Keratinocyte (primary cell): ENCODE measurements around the gene SNCAIP.

Experiments used
- EZH2 ChIP-seq: IDR thresholded peaks from one replicate; pipeline ENCODE4 v1.6.1; 2012; ENCODE audit warnings: inconsistent platforms, mild to moderate bottlenecking, low read length, moderate library complexity
- TF ChIP-seq, protein P1 (sequence below), 3 experiments: IDR thresholded peaks in 1 of 3; conservative IDR thresholded peaks in 1 of 3; optimal IDR thresholded peaks in 1 of 3; 2 replicates in 2 of 3; 3 replicates in 1 of 3; pipeline versions ENCODE3 to v1.5.1; 2011; ENCODE audit warnings: low read length in 3 of 3, mild to moderate bottlenecking in 3 of 3, moderate library complexity in 2 of 3, control low read depth in 1 of 3, inconsistent platforms in 1 of 3; ENCODE audit not compliant: insufficient read depth in 2 of 3; ENCODE audit errors: extremely low read depth in 1 of 3

DNA sequence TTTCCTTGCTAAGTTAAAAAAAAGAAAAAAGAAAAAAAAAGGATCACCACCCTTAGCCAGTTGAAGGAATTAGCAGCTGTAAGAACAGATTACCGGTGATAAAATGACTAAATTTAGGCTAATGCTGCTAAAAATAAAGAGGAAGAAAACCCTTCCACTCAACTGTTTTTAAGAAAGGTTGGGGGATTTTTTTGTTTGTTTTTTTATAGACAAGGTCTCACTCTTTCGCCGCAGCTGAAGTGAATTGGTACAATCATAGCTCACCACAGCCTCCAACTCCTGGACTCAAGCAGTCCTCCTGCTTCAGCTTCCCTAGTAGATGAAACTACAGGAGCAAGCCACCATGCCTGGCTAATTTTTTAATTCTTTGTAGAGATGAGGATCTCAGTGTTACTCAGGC is 101.7 kb downstream of the SNCAIP start:
- TF ChIP-seq EZH2, result no peak
- TF ChIP-seq, protein P1, sequence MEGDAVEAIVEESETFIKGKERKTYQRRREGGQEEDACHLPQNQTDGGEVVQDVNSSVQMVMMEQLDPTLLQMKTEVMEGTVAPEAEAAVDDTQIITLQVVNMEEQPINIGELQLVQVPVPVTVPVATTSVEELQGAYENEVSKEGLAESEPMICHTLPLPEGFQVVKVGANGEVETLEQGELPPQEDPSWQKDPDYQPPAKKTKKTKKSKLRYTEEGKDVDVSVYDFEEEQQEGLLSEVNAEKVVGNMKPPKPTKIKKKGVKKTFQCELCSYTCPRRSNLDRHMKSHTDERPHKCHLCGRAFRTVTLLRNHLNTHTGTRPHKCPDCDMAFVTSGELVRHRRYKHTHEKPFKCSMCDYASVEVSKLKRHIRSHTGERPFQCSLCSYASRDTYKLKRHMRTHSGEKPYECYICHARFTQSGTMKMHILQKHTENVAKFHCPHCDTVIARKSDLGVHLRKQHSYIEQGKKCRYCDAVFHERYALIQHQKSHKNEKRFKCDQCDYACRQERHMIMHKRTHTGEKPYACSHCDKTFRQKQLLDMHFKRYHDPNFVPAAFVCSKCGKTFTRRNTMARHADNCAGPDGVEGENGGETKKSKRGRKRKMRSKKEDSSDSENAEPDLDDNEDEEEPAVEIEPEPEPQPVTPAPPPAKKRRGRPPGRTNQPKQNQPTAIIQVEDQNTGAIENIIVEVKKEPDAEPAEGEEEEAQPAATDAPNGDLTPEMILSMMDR (optimal IDR thresholded peaks at IDR 0.05 in 1 of 3, IDR thresholded peaks at IDR 0.05 in 1 of 3, conservative IDR thresholded peaks at IDR 0.05 in 1 of 3; ENCODE audit: extremely low read depth in 1 of 3, insufficient read depth in 2 of 3, low read length in 3 of 3), result no peak
